GM12878 (cell line): ENCODE data around the gene TADA1. TPM values are rescaled to one million over a fixed set of nuclear protein-coding genes. Genes with fewer than 3 reads are reported as not detected.

ENCODE experiments used
- ATAC-seq: fragments of 200-7000 bp; cut with Tn5 transposase; 3 replicates; pipeline ENCODE4 v1.9.1; 2020; ENCODE audit warnings: mild to moderate bottlenecking, moderate library complexity
- BruUV-seq: library from RNA; stranded (reverse); fragments of 400-500 nt; replicated peaks from 2 replicates; lab custom pipeline; 2021; lab: Mats Ljungman, UMichigan
- CTCF ChIA-PET: fragments of 300-600 bp; sonication (Branson Sonifier 250); formaldehyde crosslinking; extraction: SDS; loops from one replicate; lab custom pipeline; 2021; ENCODE audit warnings: inconsistent platforms; lab: Yijun Ruan, JAX
- POLR2A ChIA-PET: fragments of 350-600 bp; formaldehyde crosslinking; extraction: SDS; loops from one replicate; lab custom pipeline; 2021; ENCODE audit warnings: inconsistent platforms; lab: Charles Lee
- RAD21 ChIA-PET: fragments of 300-600 bp; sonication (Branson Sonifier 250); formaldehyde crosslinking; loops from one replicate; lab custom pipeline; 2023; ENCODE audit warnings: antibody characterized with exemption; ENCODE audit not compliant: unreplicated experiment; lab: Charles Lee
- SMC1A ChIA-PET: fragments of 300-600 bp; sonication (Branson Sonifier 250); formaldehyde crosslinking; loops from one replicate; lab custom pipeline; 2023; ENCODE audit not compliant: unreplicated experiment, uncharacterized antibody; lab: Charles Lee
- DNase-seq: peaks from one replicate; pipeline ENCODE4 v3.0.0-alpha.2; 2011; ENCODE audit warnings: low read depth, low spot score
- FAIRE-seq: peaks from 3 replicates; lab custom pipeline; 2011; peaks lifted over from hg19 to GRCh38; lab: Jason Lieb, UNC
- H2AFZ ChIP-seq: 2 replicates; pipeline ENCODE4 v1.6.0; 2011; ENCODE audit warnings: low read depth, low read length, control low read depth; ENCODE audit not compliant: control insufficient read depth
- H3K27ac ChIP-seq: 2 replicates; pipeline ENCODE4 v1.5.1; 2011; ENCODE audit warnings: control low read depth; ENCODE audit not compliant: control insufficient read depth, insufficient read depth
- H3K27me3 ChIP-seq, 2 experiments: replicated peaks in 1 of 2; 2 replicates each; pipeline versions ENCODE4 v1.6.0 to v1.6.1; 2011; ENCODE audit warnings: low read length in 1 of 2; ENCODE audit not compliant: control insufficient read depth in 2 of 2, insufficient read depth in 2 of 2
- H3K36me3 ChIP-seq, 2 experiments: 2 replicates each; pipeline ENCODE4 v1.5.1; 2011; ENCODE audit warnings: low read length in 1 of 2; ENCODE audit not compliant: control insufficient read depth in 2 of 2, insufficient read depth in 2 of 2
- H3K4me1 ChIP-seq: 2 replicates; pipeline ENCODE4 v1.6.1; 2011; ENCODE audit warnings: mild to moderate bottlenecking, low read length, moderate library complexity, mixed read lengths; ENCODE audit not compliant: control insufficient read depth, insufficient read depth
- H3K4me2 ChIP-seq: 2 replicates; pipeline ENCODE4 v1.6.0; 2011; ENCODE audit warnings: control low read depth; ENCODE audit not compliant: control insufficient read depth, insufficient read depth
- H3K4me3 ChIP-seq: fragments of 200-600 bp; sonication (generic); 2 replicates; pipeline ENCODE4 v1.5.1; 2016
- H3K79me2 ChIP-seq: 2 replicates; pipeline ENCODE4 v1.6.0; 2011; ENCODE audit warnings: low read length; ENCODE audit not compliant: control insufficient read depth, insufficient read depth
- H3K9ac ChIP-seq: 2 replicates; pipeline ENCODE4 v1.8.0; 2011; ENCODE audit warnings: low read length, control low read depth, mixed read lengths; ENCODE audit not compliant: control insufficient read depth, insufficient read depth
- H3K9me3 ChIP-seq: replicated peaks from 3 replicates; pipeline ENCODE4 v1.5.1; 2011; ENCODE audit warnings: mild to moderate bottlenecking, low read length; ENCODE audit not compliant: control insufficient read depth, insufficient read depth
- H4K20me1 ChIP-seq: 2 replicates; pipeline ENCODE4 v1.6.0; 2011; ENCODE audit not compliant: control insufficient read depth, insufficient read depth
- ATF2 ChIP-seq: IDR thresholded peaks from 2 replicates; pipeline ENCODE4 v1.6.1; 2012; ENCODE audit warnings: low read length, inconsistent platforms
- CBX5 ChIP-seq: sonication (generic); IDR thresholded peaks from 2 replicates; pipeline ENCODE4 v1.6.1; 2016; ENCODE audit warnings: low read depth, moderate library complexity, mild to moderate bottlenecking, inconsistent platforms
- CEBPZ ChIP-seq: fragments of 150-350 bp; IDR thresholded peaks from 2 replicates; pipeline ENCODE4 v1.6.1; 2016; ENCODE audit warnings: low read depth, low read length
- E4F1 ChIP-seq: fragments of 450-650 bp; IDR thresholded peaks from 2 replicates; pipeline ENCODE4 v1.6.1; 2018; ENCODE audit warnings: borderline replicate concordance, mild to moderate bottlenecking; ENCODE audit not compliant: partially characterized antibody
- IKZF2 ChIP-seq, 2 experiments: fragments of 450-650 bp; IDR thresholded peaks; 2 replicates each; pipeline ENCODE4 v1.6.1; 2017; ENCODE audit warnings: mild to moderate bottlenecking in 2 of 2, moderate library complexity in 2 of 2
- KDM1A ChIP-seq: fragments of 200-600 bp; sonication (generic); IDR thresholded peaks from 2 replicates; pipeline ENCODE4 v1.6.1; 2016; ENCODE audit warnings: borderline replicate concordance
- MYB ChIP-seq: fragments of 150-350 bp; IDR thresholded peaks from 2 replicates; pipeline ENCODE4 v1.6.1; 2014; ENCODE audit warnings: mild to moderate bottlenecking, low read depth, low read length, borderline replicate concordance
- PRDM15 ChIP-seq: fragments of 450-650 bp; formaldehyde crosslinking; IDR thresholded peaks from 2 replicates; pipeline ENCODE4 v1.4.0; 2020; ENCODE audit warnings: mild to moderate bottlenecking, moderate library complexity
- RFX5 ChIP-seq: IDR thresholded peaks from 2 replicates; pipeline ENCODE4 v1.6.1; 2011; ENCODE audit warnings: low read depth, low read length, improper control_type of control experiment
- SIX5 ChIP-seq: IDR thresholded peaks from 2 replicates; pipeline ENCODE4 v1.6.1; 2011; ENCODE audit warnings: mild to moderate bottlenecking, low read depth, low read length, moderate library complexity; ENCODE audit not compliant: severe bottlenecking
- SP1 ChIP-seq: IDR thresholded peaks from one replicate; pipeline ENCODE4 v1.6.1; 2011; ENCODE audit warnings: low read depth, low read length
- SREBF1 ChIP-seq: IDR thresholded peaks from 2 replicates; pipeline ENCODE4 v1.6.1; 2012; ENCODE audit warnings: mild to moderate bottlenecking, low read length
- YY1 ChIP-seq: IDR thresholded peaks from 2 replicates; pipeline ENCODE4 v1.6.1; 2011; ENCODE audit warnings: low read depth, mild to moderate bottlenecking, low read length
- WGBS: methylation state at CpG from one replicate; pipeline ENCODE4 v1.1.6; 2016; ENCODE audit warnings: low lambda C conversion rate; ENCODE audit not compliant: insufficient replicate concordance, insufficient coverage; ENCODE audit errors: missing lambda C conversion rate; 5-methylcytosine and 5-hydroxymethylcytosine counted together
- in situ Hi-C: fragments of 300-500 bp; cut with MboI; formaldehyde crosslinking; loops from 9 replicates; pipeline ENCODE4 v1.14.3; 2018; ENCODE audit warnings: mixed read lengths
- intact Hi-C: fragments of 100-400 bp; cut with micrococcal nuclease; formaldehyde crosslinking; loops from one replicate; pipeline ENCODE4 v1.14.2; 2022; ENCODE audit not compliant: unreplicated experiment
- polyA plus RNA-seq, 11 experiments: library from polyadenylated mRNA; depleted of rRNA in 4 of 11; unstranded in 6 of 11; stranded (reverse) in 5 of 11; fragments of >200 nt; fragmentation: Nextera tagmentation in 4 of 11; fragmentation: Illumina TruSeq in 1 of 11; extraction: Ambion mirVana in 4 of 11; extraction: Trizol in 1 of 11; gene quantifications; 1 replicate in 1 of 11; 2 replicates in 10 of 11; pipeline versions ENCODE4 v1.2.1 to v1.2.3, GENCODE V29; 2011 to 2016; ENCODE audit warnings: inconsistent platforms in 2 of 11, missing spikeins in 2 of 11, low read depth in 1 of 11
- total RNA-seq, 4 experiments: library from RNA; depleted of rRNA in 3 of 4; stranded (reverse); fragments of >200 nt in 3 of 4; fragmentation: Illumina TruSeq in 1 of 4; extraction: Trizol in 1 of 4; gene quantifications; 2 replicates each; pipeline versions ENCODE4 v1.2.1 to v1.2.3, GENCODE V29; 2013 to 2021

Gene TADA1
- total and polyA plus RNA-seq, 10 of the 15 experiments (the other 5 are each of a cell fraction or from before 2014, with no cell fraction given): 15.2 to 38.6 (median 26.5) TPM

GRCh38 chr1:166875302-166875733 lies 746 bp downstream of the TADA1 start:
- no peak for FAIRE-seq
- CTCF ChIA-PET: interaction anchor here (0.7 to 2.1 kb wide), 4 partner anchors 20 to 345 kb away, joined by 3 to 10 read pairs (median 4); partner anchors contain the start of gene POU2F1
- Histone ChIP-seq H3K79me2 (peaks cover 44% of the 10 kb centered on the region), H3K9me3 (no peaks in the 10 kb centered on the region), H2AFZ (peak overlapping the region; percentile 86), H4K20me1 (no peaks in the 10 kb centered on the region), H3K27ac (peak overlapping the region; percentile 95), H3K4me1 (peaks cover 8% of the 10 kb centered on the region), H3K4me3 (peak overlapping the region; percentile 76), H3K9ac (peak overlapping the region; percentile 93), H3K36me3 (no peaks in the 10 kb centered on the region; a peak in 1 of 4 replicates), H3K27me3 (no peaks in the 10 kb centered on the region), H3K4me2 (peak overlapping the region; percentile 70)
- POLR2A ChIA-PET: interaction anchor here (1.3 to 1.5 kb wide), 2 partner anchors 11 to 35 kb away, joined by 4 to 10 read pairs; partner anchors contain the start of gene POGK
- intact Hi-C loops: no loop called here
- DNase-seq: no peak
- BruUV-seq: no TSS peak
- SMC1A ChIA-PET: interaction anchor here (0.6 to 1.1 kb wide), 3 partner anchors 184 to 202 kb away, joined by 3 read pairs; no protein-coding TSS in a partner anchor
- 19% methylated on average over 8 of the region's 8 CpGs for WGBS
- RAD21 ChIA-PET: interaction anchor here (1.0 to 1.6 kb wide), 4 partner anchors 32 to 345 kb away, joined by 3 to 11 read pairs (median 9); partner anchors contain the start of genes POGK and POU2F1
- ATAC-seq: no peak
- in situ Hi-C loops: no loop called here
- TF ChIP-seq MYB (no peak), PRDM15 (CRISPR knock-in tag) (no peak), E4F1 (no peak), ATF2 (no peak), KDM1A (no peak), SP1 (no peak), SREBF1 (no peak), RFX5 (no peak), YY1 (no peak), SIX5 (no peak), IKZF2 (IDR thresholded peaks at IDR 0.05) (no peak), CBX5 (no peak), CEBPZ (no peak)
